H1 (cell line): ENCODE data around the gene TADA2B. TPM values are rescaled to one million over a fixed set of nuclear protein-coding genes. Genes with fewer than 3 reads are reported as not detected.

Source experiments
- CTCF ChIA-PET: fragments of 300-600 bp; sonication (Branson Sonifier 250); formaldehyde crosslinking; loops from one replicate; lab custom pipeline; 2021; ENCODE audit not compliant: partially characterized antibody; lab: Charles Lee
- POLR2A ChIA-PET: fragments of 300-600 bp; sonication (Branson Sonifier 250); formaldehyde crosslinking; loops from one replicate; lab custom pipeline; 2021; ENCODE audit warnings: inconsistent platforms; ENCODE audit not compliant: partially characterized antibody; lab: Charles Lee
- DNase-seq, 2 experiments: peaks; one replicate each; pipeline versions ENCODE4 v3.0.0 to v3.0.0-alpha.2; 2010 to 2022; ENCODE audit warnings: low spot score in 2 of 2, low read depth in 1 of 2, mixed read lengths in 1 of 2
- FAIRE-seq: peaks from 2 replicates; lab custom pipeline; 2011; peaks lifted over from hg19 to GRCh38; lab: Jason Lieb, UNC
- H2AFZ ChIP-seq: 2 replicates; pipeline ENCODE4 v1.8.1; 2012; ENCODE audit warnings: low read length, inconsistent platforms
- H2AK5ac ChIP-seq: 2 replicates; pipeline ENCODE4 v1.6.1; 2013; ENCODE audit warnings: low read depth, low read length
- H2BK120ac ChIP-seq: replicated peaks from 2 replicates; pipeline ENCODE3; 2013; ENCODE audit warnings: low read depth, low read length, inconsistent platforms
- H2BK12ac ChIP-seq: 2 replicates; pipeline ENCODE4 v1.6.1; 2013; ENCODE audit warnings: low read depth, low read length
- H2BK15ac ChIP-seq: 2 replicates; pipeline ENCODE4 v1.6.1; 2013; ENCODE audit warnings: low read length
- H2BK20ac ChIP-seq: 2 replicates; pipeline ENCODE4 v1.6.1; 2013; ENCODE audit warnings: low read length
- H2BK5ac ChIP-seq: 2 replicates; pipeline ENCODE4 v1.6.1; 2013; ENCODE audit warnings: low read depth, low read length
- H3K14ac ChIP-seq: 2 replicates; pipeline ENCODE4 v1.6.1; 2013; ENCODE audit warnings: inconsistent platforms; ENCODE audit not compliant: insufficient read length
- H3K18ac ChIP-seq: 2 replicates; pipeline ENCODE4 v1.6.1; 2013; ENCODE audit warnings: low read length; ENCODE audit errors: extremely low read depth
- H3K23ac ChIP-seq: 2 replicates; pipeline ENCODE4 v1.6.1; 2013; ENCODE audit warnings: inconsistent platforms; ENCODE audit not compliant: insufficient read length
- H3K23me2 ChIP-seq: 2 replicates; pipeline ENCODE4 v1.6.1; 2013; ENCODE audit warnings: low read depth, low read length
- H3K27ac ChIP-seq: 2 replicates; pipeline ENCODE4 v1.6.1; 2011; ENCODE audit warnings: low read depth, low read length, inconsistent platforms
- H3K27me3 ChIP-seq, 4 experiments: replicated peaks in 1 of 4; 1 replicate in 1 of 4; 2 replicates in 3 of 4; pipeline versions ENCODE4 v1.6.1 to v1.8.1; 2011 to 2013; ENCODE audit warnings: low read length in 3 of 4, mild to moderate bottlenecking in 3 of 4, inconsistent platforms in 2 of 4, mixed read lengths in 2 of 4, moderate library complexity in 1 of 4; ENCODE audit not compliant: control insufficient read depth in 3 of 4, insufficient read depth in 3 of 4; ENCODE audit errors: extremely low read depth in 1 of 4
- H3K36me3 ChIP-seq, 4 experiments: 2 replicates each; pipeline versions ENCODE4 v1.6.1 to v1.8.1; 2011 to 2013; ENCODE audit warnings: mild to moderate bottlenecking in 4 of 4, low read length in 3 of 4, moderate library complexity in 2 of 4, control low read depth in 1 of 4, inconsistent platforms in 1 of 4; ENCODE audit not compliant: insufficient read depth in 4 of 4, control insufficient read depth in 2 of 4
- H3K4ac ChIP-seq: replicated peaks from 2 replicates; pipeline ENCODE3; 2013; ENCODE audit warnings: low read length, low read depth, mixed read lengths, inconsistent platforms; ENCODE audit not compliant: insufficient read length
- H3K4me1 ChIP-seq, 4 experiments: replicated peaks in 1 of 4; 1 replicate in 1 of 4; 2 replicates in 3 of 4; pipeline versions ENCODE4 v1.6.1 to v1.8.1; 2011 to 2013; ENCODE audit warnings: low read length in 3 of 4, inconsistent platforms in 2 of 4, mixed read lengths in 1 of 4; ENCODE audit not compliant: insufficient read depth in 4 of 4, control insufficient read depth in 3 of 4
- H3K4me2 ChIP-seq, 2 experiments: 2 replicates each; pipeline versions ENCODE4 v1.6.1 to v1.8.1; 2011 to 2013; ENCODE audit warnings: low read depth in 2 of 2, low read length in 2 of 2, control low read depth in 1 of 2, inconsistent platforms in 1 of 2, mild to moderate bottlenecking in 1 of 2; ENCODE audit not compliant: insufficient read depth in 1 of 2
- H3K4me3 ChIP-seq, 4 experiments: fragments of 200-600, 300-600 bp in 1 of 4; sonication (generic), shearing (Covaris generic), sonication (Bioruptor Twin) in 1 of 4; 2 replicates each; pipeline versions ENCODE4 v1.5.1 to v1.8.1; 2011 to 2016; ENCODE audit warnings: low read length in 4 of 4, low read depth in 3 of 4, control low read depth in 2 of 4, inconsistent platforms in 2 of 4, mild to moderate bottlenecking in 2 of 4, mixed read lengths in 1 of 4, moderate library complexity in 1 of 4; ENCODE audit not compliant: insufficient read depth in 2 of 4; ENCODE audit errors: extremely low read depth in 1 of 4
- H3K56ac ChIP-seq: replicated peaks from 2 replicates; pipeline ENCODE3; 2013; ENCODE audit warnings: low read depth, mild to moderate bottlenecking, mixed read lengths, low read length, inconsistent platforms; ENCODE audit not compliant: insufficient read length
- H3K79me1 ChIP-seq: 2 replicates; pipeline ENCODE4 v1.6.1; 2013; ENCODE audit warnings: low read depth, low read length, control low read depth
- H3K79me2 ChIP-seq, 2 experiments: 2 replicates each; pipeline versions ENCODE4 v1.6.1 to v1.8.1; 2012 to 2013; ENCODE audit warnings: low read length in 2 of 2, mild to moderate bottlenecking in 2 of 2, inconsistent platforms in 1 of 2; ENCODE audit not compliant: insufficient read depth in 2 of 2, control insufficient read depth in 1 of 2
- H3K9ac ChIP-seq, 4 experiments: replicated peaks in 1 of 4; 1 replicate in 1 of 4; 2 replicates in 3 of 4; pipeline versions ENCODE4 v1.6.1 to v1.8.1; 2011 to 2013; ENCODE audit warnings: low read depth in 3 of 4, low read length in 3 of 4, control low read depth in 2 of 4, mild to moderate bottlenecking in 2 of 4, moderate library complexity in 2 of 4, inconsistent platforms in 1 of 4; ENCODE audit errors: extremely low read depth in 1 of 4
- H3K9me3 ChIP-seq, 2 experiments: 2 replicates each; pipeline versions ENCODE4 v1.6.1 to v1.8.1; 2012 to 2013; ENCODE audit warnings: mild to moderate bottlenecking in 2 of 2, moderate library complexity in 2 of 2, control low read depth in 1 of 2, inconsistent platforms in 1 of 2, low read depth in 1 of 2, low read length in 1 of 2, mixed read lengths in 1 of 2; ENCODE audit not compliant: insufficient read depth in 2 of 2
- H4K20me1 ChIP-seq, 2 experiments: replicated peaks in 1 of 2; 2 replicates each; pipeline versions ENCODE3 to v1.8.1; 2011 to 2013; ENCODE audit warnings: inconsistent platforms in 2 of 2, low read length in 2 of 2, mild to moderate bottlenecking in 1 of 2; ENCODE audit not compliant: insufficient read depth in 2 of 2, control insufficient read depth in 1 of 2
- H4K5ac ChIP-seq: 2 replicates; pipeline ENCODE4 v1.6.1; 2013; ENCODE audit warnings: low read length, low read depth, mixed read lengths, inconsistent platforms; ENCODE audit not compliant: insufficient read length
- H4K8ac ChIP-seq: 2 replicates; pipeline ENCODE4 v1.8.0; 2013; ENCODE audit warnings: mild to moderate bottlenecking, moderate library complexity, low read length, inconsistent platforms; ENCODE audit not compliant: insufficient read depth; ENCODE audit errors: extremely low read depth
- H4K91ac ChIP-seq: replicated peaks from 2 replicates; pipeline ENCODE3; 2013; ENCODE audit warnings: low read length, mixed read lengths, inconsistent platforms; ENCODE audit not compliant: insufficient read length
- EP300 ChIP-seq, 2 experiments: IDR thresholded peaks; 1 replicate in 1 of 2; 2 replicates in 1 of 2; pipeline ENCODE4 v1.6.1; 2011 to 2012; ENCODE audit warnings: low read depth in 2 of 2, low read length in 2 of 2, mild to moderate bottlenecking in 2 of 2, borderline replicate concordance in 1 of 2, inconsistent platforms in 1 of 2, moderate library complexity in 1 of 2
- NANOG ChIP-seq: IDR thresholded peaks from 2 replicates; pipeline ENCODE4 v1.6.1; 2011; ENCODE audit warnings: low read length, low read depth, mild to moderate bottlenecking, inconsistent platforms; ENCODE audit not compliant: insufficient read depth, poor library complexity, severe bottlenecking
- WGBS, 2 experiments: shearing (Covaris generic) in 1 of 2; methylation state at CpG; one replicate each; pipeline versions ENCODE4 v1.1.6 to v1.1.7; 2013 to 2015; ENCODE audit warnings: low lambda C conversion rate in 2 of 2, mixed read lengths in 2 of 2, inconsistent platforms in 1 of 2, low coverage in 1 of 2, missing lambda C conversion rate in 1 of 2; ENCODE audit not compliant: insufficient replicate concordance in 2 of 2, insufficient coverage in 1 of 2, insufficient read length in 1 of 2; ENCODE audit errors: extremely low coverage in 1 of 2, missing lambda C conversion rate in 1 of 2; 5-methylcytosine and 5-hydroxymethylcytosine counted together
- polyA plus RNA-seq, 7 experiments: library from polyadenylated mRNA; depleted of rRNA in 3 of 7; stranded (reverse) in 5 of 7; unstranded in 2 of 7; fragments of >200 nt in 5 of 7; fragments of 200-250 nt in 2 of 7; gene quantifications; 1 replicate in 5 of 7; 2 replicates in 1 of 7; 4 replicates in 1 of 7; pipeline versions ENCODE4 v1.2.1 to v1.2.3, GENCODE V29; 2011 to 2013; ENCODE audit warnings: missing spikeins in 2 of 7, mixed read lengths in 2 of 7
- total RNA-seq: library from RNA; stranded (reverse); fragmentation: NEBNext Ultra II Directional; extraction: Animal tissue kit (Norgen Biotek cat#: 25700); gene quantifications from 2 replicates; pipeline ENCODE4 v1.2.1, GENCODE V29; 2021

TADA2B gene
- total and polyA plus RNA-seq, 2 of the 8 experiments (the other 6 are each of a cell fraction or from before 2014, with no cell fraction given): 5.7 to 12.1 TPM

- ChIA-PET CTCF (interaction anchor here (0.7 to 2.4 kb wide), 7 partner anchors 8 to 137 kb away, joined by 3 to 10 read pairs (median 4); no protein-coding TSS in a partner anchor), POLR2A (interaction anchor here (0.9 to 6.6 kb wide), 5 partner anchors 9 to 39 kb away, joined by 3 to 36 read pairs (median 3); partner anchors contain the start of genes GRPEL1 and TADA2B)
- Histone ChIP-seq H3K27ac (no peak overlapping the region), H3K23me2 (no peaks in the 10 kb centered on the region), H3K36me3 (peaks cover 0 to 6% (median 3%) of the 10 kb centered on the region in 4 experiments; a peak in 4 of 8 replicates), H3K56ac (no peak overlapping the region), H3K14ac (no peak overlapping the region), H3K27me3 (no peaks in the 10 kb centered on the region), H2AK5ac (no peak overlapping the region), H3K4me1 (no peaks in the 10 kb centered on the region; a peak in 1 of 7 replicates), H3K4me2 (no peak overlapping the region), H2BK120ac (no peak overlapping the region), H2BK15ac (no peak overlapping the region), H4K91ac (no peak overlapping the region), H3K79me1 (peaks cover 11% of the 10 kb centered on the region), H2BK12ac (no peak overlapping the region), H3K79me2 (peaks cover 0 to 2% of the 10 kb centered on the region in 2 experiments; a peak in 1 of 4 replicates), H2AFZ (no peak overlapping the region), H3K9me3 (no peaks in the 10 kb centered on the region), H3K18ac (no peak overlapping the region), H4K20me1 (peaks cover 7 to 19% of the 10 kb centered on the region in 2 experiments), H2BK20ac (no peak overlapping the region), H3K23ac (no peak overlapping the region), H3K4ac (no peak overlapping the region), H3K9ac (no peak overlapping the region), H2BK5ac (no peak overlapping the region), H4K8ac (no peak overlapping the region), H4K5ac (no peak overlapping the region), H3K4me3 (no peak overlapping the region)
- 91% methylated on average over 52 of the region's 52 CpGs; no CpG with 5 or more reads in 1 of the 2 experiments for WGBS, 2 experiments
- TF ChIP-seq NANOG (no peak), EP300 (IDR thresholded peaks at IDR 0.05; ENCODE audit: borderline replicate concordance in 1 of 2, low read depth in 2 of 2, low read length in 2 of 2) (no peak)
- FAIRE-seq (no peak), DNase-seq (no peak)
Measured at GRCh38 chr4:7054106-7054880, 11.1 kb downstream of the TADA2B start.
